RPMI7951 (cell line): ENCODE results near the gene HNF1A. TPM values are rescaled to one million over a fixed set of nuclear protein-coding genes. Genes with fewer than 3 reads are reported as not detected.

Experiments
- DNase-seq: peaks from one replicate; pipeline ENCODE4 v3.0.0-alpha.2; 2012; ENCODE audit warnings: low read depth
- total RNA-seq: library from RNA; depleted of rRNA; stranded (reverse); fragments of >200 nt; shearing (Covaris generic); gene quantifications from 2 replicates; pipeline ENCODE4 v1.2.3, GENCODE V29; 2014

The HNF1A gene
- total RNA-seq, 1 experiment from 2014 or later, result not detected

DNA sequence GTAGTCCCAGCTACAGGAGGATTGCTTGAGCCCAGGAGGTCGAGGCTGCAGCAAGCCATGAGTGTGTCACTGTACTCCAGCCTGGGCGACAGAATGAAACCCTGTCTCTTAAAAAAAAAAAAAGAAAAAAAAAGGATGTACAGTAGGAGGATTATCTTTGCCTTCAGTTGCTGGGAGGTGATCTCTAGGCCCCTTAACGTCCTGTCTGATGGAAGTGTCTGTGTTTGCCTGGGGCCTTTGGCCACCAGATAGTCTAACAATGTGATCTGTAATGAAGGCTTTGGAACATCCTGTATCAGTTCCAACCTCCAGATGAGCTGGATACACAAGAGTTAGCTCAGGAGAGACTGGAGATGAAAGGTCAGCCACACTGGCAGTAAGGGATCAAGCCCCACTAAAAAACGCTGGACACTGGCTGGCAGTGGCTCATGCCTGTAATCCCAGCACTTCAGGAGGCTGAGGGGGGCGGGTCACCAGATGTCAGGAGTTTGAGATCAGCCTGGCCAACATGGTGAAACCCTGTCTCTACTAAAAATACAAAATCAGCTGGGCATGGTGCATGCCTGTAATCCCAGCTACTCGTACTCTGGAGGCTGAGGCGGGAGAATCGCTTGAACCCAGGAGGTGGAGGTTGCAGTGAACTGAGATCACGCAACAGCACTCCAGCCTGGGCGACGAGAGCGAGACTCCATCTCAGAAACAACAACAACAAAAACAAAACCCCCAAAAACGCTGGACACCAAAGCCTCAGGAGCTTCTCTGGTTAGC, 19.0 kb upstream of the HNF1A start:
- no peak for DNase-seq

DNA sequence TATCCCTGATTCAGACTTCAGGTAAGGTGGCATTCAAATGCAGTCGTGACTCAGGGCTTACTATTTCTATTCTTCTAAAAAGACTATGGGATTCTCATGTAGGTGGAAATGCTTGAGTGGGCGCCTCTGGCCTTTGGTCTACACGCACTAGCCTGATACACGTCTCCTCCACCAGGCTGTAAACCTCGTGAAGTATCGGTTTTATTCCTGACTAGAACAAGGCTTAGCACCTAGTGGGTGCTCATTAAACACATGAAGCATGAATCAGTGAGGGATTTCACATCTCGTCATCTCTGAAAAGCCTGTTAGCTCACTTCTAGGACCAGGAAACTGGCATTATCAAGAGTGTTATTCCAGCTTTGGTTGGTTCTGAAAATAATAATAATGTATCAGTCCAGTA, 17.7 kb upstream of the HNF1A start:
- DNase-seq, result no peak

GRCh38 chr12:120961604-120962531, 16.5 kb upstream of the HNF1A start:
- DNase-seq, result no peak

- no peak for DNase-seq
Observed at GRCh38 chr12:120962532-120963020, 15.8 kb upstream of the HNF1A start.

DNA sequence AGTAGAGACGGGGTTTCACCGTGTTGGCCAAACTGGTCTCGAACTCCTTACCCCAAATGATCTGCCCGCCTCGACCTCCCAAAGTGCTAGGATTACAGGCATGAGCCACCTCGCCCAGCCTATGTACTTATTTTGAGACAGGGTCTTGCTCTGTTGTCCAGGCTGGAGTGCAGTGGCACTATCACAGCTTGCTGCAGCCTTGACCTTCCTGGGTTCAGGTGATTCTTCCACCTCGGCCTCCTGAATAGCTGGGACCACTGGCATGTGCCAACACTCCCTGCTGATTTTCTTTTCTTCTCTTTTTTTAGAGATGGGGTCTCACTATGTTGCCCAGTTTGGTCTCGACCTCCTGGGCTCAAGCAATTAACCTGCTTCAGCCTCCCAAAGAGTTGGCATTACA, 14.0 kb upstream of the HNF1A start:
- no peak for DNase-seq

GRCh38 chr12:120965534-120966091, 12.7 kb upstream of the HNF1A start:
- no peak for DNase-seq

GRCh38 chr12:120970310-120970709, 8.0 kb upstream of the HNF1A start:
- DNase-seq, result no peak

DNA sequence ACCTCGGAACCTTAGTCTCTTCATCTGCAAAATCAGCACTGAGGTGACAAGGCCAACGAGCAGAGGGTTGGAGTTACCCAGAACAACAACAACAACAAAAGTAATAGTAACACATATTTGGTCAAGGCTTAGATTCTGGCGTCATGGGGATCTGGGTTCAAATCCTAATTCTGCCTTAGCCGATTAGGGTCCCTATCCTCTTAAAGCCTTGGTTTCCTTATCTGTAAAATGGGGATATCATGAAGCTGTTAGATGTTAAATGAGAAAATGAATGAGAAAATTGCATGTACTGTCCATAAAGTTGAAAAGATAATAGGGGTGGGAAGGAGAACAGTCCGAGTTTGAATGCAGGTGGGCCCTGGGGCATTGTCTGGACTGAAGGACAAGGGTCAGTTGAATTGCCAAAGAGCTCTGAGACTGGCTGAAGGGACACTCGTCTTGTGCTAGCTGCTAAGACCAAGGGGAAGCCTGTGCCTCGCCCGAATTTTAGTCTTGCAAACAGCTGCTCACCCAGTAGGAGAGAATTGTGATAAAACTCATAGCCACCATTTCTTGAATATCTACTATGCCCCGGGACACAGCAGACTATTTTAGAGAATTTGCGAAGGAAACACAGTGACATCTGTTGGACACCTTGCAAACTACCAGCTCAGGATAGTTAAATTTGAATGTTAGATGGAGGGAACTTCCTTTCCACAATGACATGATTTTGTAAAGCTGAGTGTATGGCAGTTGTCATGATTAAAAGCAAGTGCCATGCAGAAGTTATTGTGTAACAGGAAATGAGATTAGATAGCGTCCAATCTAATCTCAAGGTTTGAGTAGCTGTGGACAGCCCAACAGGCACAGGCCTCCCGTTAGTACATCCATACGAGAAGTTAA, 6.8 kb upstream of the HNF1A start:
- DNase-seq, result peak; percentile 51

GRCh38 chr12:120972870-120973543, 5.3 kb upstream of the HNF1A start:
- DNase-seq, result no peak

DNA sequence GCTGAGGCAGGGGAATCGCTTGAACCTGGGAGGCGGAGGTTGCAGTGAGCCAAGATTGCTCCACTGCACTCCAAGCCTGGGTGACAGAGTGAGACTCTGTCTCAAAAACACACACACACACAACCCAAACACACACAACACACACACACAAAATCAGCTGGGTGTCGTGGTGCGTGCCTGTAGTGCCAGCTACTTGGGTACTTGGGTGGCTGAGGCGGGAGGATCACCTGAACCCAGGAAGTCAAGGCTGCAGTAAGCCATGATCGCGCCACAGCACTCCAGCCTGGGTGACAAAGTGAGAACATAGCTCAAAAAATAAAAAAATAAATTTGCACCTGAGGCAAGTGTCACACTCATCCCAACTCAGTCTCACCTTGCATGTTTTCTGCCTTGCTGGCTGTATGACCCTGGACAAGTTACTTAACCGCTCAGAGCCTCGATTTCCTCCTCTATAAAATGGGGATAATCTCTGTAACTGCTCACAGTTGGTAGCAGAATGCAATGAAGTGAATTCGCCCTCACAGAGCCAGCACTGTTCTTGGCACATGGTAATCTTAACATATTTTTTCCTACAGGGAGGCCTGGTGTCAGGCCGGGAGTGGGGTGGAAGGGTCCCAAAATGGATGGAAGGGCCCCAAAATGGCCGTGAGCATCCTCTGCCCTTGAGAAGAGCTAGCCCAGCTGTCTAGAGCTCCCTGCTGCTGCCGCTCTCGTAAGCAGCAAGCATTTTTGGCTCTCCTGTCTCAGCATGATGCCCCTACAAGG, 630 bp upstream of the HNF1A start:
- no peak for DNase-seq

DNA sequence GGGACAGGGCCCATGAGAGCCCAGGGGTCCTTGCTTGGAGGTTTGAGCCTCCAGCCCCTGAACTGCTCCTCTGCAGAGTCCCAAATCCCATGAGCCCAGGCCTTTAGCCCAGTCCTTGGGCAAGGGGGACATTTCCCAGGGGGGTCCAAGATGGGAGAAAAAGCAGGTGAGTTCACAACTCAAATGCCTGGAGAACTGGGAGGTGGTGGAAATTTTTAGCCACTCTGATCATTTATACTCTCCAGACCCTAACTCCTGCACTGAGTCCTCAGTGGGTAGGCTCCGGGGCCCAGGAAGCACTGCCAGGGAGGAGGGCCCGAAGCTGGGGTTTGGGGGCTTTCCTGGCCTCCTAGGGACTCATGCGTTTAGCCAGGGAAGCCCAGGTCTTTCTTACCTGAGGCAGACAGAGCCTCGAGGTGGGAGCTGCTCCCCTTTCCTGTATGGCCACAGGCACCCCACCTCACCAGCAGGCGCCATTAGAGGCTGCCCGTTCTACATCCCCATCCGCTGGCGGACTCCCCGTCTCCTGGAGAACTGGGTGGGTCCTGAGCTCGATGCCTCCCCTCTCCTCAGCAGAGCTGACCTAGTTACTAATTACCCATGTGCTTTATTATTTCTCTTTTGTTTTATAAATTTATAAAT, 998 bp downstream of the HNF1A start:
- no peak for DNase-seq

DNA sequence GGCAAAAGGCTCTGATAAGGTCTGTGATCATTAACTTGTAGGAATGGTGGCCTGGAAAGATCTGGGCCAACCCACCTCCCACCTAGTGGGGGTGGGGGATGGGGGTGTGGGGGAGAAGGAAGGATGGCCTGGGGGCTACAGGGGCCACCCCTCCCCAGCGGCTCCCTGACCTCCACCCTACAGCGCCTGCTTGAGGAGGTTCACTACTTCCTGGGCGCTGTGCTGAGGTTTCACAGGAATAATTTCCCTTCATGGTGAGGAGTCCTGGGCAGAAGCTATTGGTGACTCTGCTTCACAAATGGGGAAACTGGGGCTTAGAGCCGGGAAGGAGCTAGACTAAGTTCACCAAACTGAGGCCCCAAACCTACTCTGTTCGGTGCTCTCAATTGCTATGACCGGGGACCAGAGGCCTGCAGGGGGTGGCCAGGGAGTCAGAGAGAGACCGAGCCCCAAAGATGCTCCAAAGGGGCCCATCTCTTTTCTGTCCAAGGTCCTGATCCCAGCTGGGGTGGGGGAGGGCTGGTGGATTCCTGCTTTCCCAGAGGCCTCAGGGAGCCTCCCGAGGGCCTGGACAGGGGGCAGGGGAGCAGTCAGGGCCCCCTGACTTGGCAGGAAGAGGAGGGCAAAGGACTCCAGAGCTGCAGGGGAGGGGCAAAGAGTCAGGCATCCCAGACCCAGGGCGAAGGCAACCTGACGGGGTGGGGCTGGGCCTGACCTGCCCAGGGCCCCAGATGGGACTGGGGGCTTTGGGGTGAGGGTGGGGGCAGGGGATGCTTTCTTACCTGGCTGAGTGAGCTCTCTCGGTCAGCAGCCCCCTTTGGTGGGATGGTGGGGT, 1.7 kb downstream of the HNF1A start:
- no peak for DNase-seq

GRCh38 chr12:120980800-120981368, 2.5 kb downstream of the HNF1A start:
- DNase-seq, result no peak

- DNase-seq, result no peak
Observed at GRCh38 chr12:120981407-120981941, 3.1 kb downstream of the HNF1A start.

- DNase-seq, result no peak
Observed at GRCh38 chr12:120982659-120983058, 4.3 kb downstream of the HNF1A start.

- no peak for DNase-seq
Observed at GRCh38 chr12:120983759-120984158, 5.4 kb downstream of the HNF1A start.

DNA sequence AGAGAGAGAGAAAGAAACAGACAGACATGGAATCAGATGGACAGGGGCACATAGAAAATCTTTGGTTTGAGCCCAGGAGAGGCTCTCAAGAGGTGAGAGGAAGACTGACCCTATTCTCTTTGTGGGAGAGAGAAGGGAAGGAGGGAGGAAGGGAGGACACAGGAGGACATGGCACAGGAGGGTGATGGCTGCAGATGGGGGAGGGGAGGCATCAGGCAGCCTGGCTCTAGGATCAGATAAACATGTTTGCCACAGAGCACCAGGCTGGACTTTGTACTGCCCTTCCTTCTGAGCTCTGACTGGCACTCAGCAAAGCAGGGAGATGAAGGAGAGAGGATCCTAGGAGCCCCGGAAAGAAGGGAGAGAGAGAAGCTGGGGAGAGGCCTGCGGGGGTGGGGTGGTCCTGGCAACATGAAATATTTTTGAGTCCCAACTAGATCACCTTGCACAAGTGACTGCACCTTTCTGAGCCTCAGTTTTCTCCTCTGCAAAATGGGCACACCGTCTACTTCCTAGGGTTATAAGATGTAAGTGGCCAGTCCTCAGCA, 6.1 kb downstream of the HNF1A start:
- no peak for DNase-seq

- no peak for DNase-seq
Observed at GRCh38 chr12:120988234-120988633, 9.9 kb downstream of the HNF1A start.
